H9 (cell line): Measurements from ENCODE around the gene SPATA6. TPM values are rescaled to one million over a fixed set of nuclear protein-coding genes. Genes with fewer than 3 reads are reported as not detected.

ENCODE experiments used
- DNase-seq: peaks from one replicate; pipeline ENCODE4 v3.0.0-alpha.2; 2017
- H2AFZ ChIP-seq: one replicate; pipeline ENCODE4 v1.6.1; 2013; ENCODE audit warnings: mild to moderate bottlenecking, low read length, control low read depth, moderate library complexity
- H2AK5ac ChIP-seq: 2 replicates; pipeline ENCODE4 v1.6.1; 2013; ENCODE audit warnings: low read length, control low read depth, mixed read lengths; ENCODE audit not compliant: insufficient read length
- H2BK120ac ChIP-seq: one replicate; pipeline ENCODE4 v1.6.1; 2013; ENCODE audit warnings: low read depth, mild to moderate bottlenecking, low read length, control low read depth, inconsistent platforms; ENCODE audit not compliant: poor library complexity, severe bottlenecking
- H2BK12ac ChIP-seq: 2 replicates; pipeline ENCODE4 v1.6.1; 2013; ENCODE audit warnings: low read length, control low read depth, mixed read lengths, low read depth; ENCODE audit not compliant: insufficient read length
- H2BK15ac ChIP-seq: 2 replicates; pipeline ENCODE4 v1.6.1; 2013; ENCODE audit warnings: low read depth, low read length, control low read depth
- H2BK20ac ChIP-seq: one replicate; pipeline ENCODE4 v1.6.1; 2013; ENCODE audit warnings: low read depth, mild to moderate bottlenecking, low read length, control low read depth, inconsistent platforms; ENCODE audit not compliant: poor library complexity, severe bottlenecking
- H2BK5ac ChIP-seq: 2 replicates; pipeline ENCODE4 v1.6.1; 2013; ENCODE audit warnings: low read length, control low read depth, mixed read lengths; ENCODE audit not compliant: insufficient read length
- H3K14ac ChIP-seq: 2 replicates; pipeline ENCODE4 v1.6.1; 2013; ENCODE audit warnings: low read length, control low read depth; ENCODE audit not compliant: insufficient read depth
- H3K18ac ChIP-seq: 2 replicates; pipeline ENCODE4 v1.6.1; 2013; ENCODE audit warnings: low read depth, mild to moderate bottlenecking, mixed read lengths, low read length, control low read depth; ENCODE audit not compliant: insufficient read length
- H3K23ac ChIP-seq: 2 replicates; pipeline ENCODE4 v1.6.1; 2013; ENCODE audit warnings: low read length, control low read depth, mixed read lengths, low read depth; ENCODE audit not compliant: insufficient read length
- H3K23me2 ChIP-seq: 2 replicates; pipeline ENCODE4 v1.6.1; 2013; ENCODE audit warnings: low read depth, mild to moderate bottlenecking, mixed read lengths, low read length, control low read depth; ENCODE audit not compliant: insufficient read length, poor library complexity, severe bottlenecking
- H3K27ac ChIP-seq: 2 replicates; pipeline ENCODE4 v1.5.1; 2013; ENCODE audit warnings: low read length, control low read depth, mixed read lengths, low read depth; ENCODE audit not compliant: insufficient read length
- H3K27me3 ChIP-seq: 2 replicates; pipeline ENCODE4 v1.6.1; 2013; ENCODE audit warnings: low read length, control low read depth, inconsistent platforms; ENCODE audit not compliant: insufficient read depth
- H3K4ac ChIP-seq: 2 replicates; pipeline ENCODE4 v1.6.1; 2013; ENCODE audit warnings: low read depth, mild to moderate bottlenecking, control low read depth, inconsistent platforms, low read length, moderate library complexity
- H3K4me1 ChIP-seq: 2 replicates; pipeline ENCODE4 v1.6.1; 2013; ENCODE audit warnings: low read length, control low read depth, inconsistent platforms; ENCODE audit not compliant: insufficient read depth
- H3K4me2 ChIP-seq: 2 replicates; pipeline ENCODE4 v1.6.1; 2013; ENCODE audit warnings: low read length, control low read depth, mixed read lengths; ENCODE audit not compliant: insufficient read length, insufficient read depth
- H3K56ac ChIP-seq: 2 replicates; pipeline ENCODE4 v1.6.1; 2013; ENCODE audit warnings: low read depth, mild to moderate bottlenecking, mixed read lengths, low read length, control low read depth; ENCODE audit not compliant: insufficient read length
- H3K79me1 ChIP-seq: 2 replicates; pipeline ENCODE4 v1.6.1; 2013; ENCODE audit warnings: low read depth, mild to moderate bottlenecking, moderate library complexity, low read length, control low read depth, inconsistent platforms; ENCODE audit not compliant: insufficient read depth, poor library complexity, severe bottlenecking
- H3K79me2 ChIP-seq: 2 replicates; pipeline ENCODE4 v1.6.1; 2013; ENCODE audit warnings: low read length, control low read depth, inconsistent platforms; ENCODE audit not compliant: insufficient read depth
- H3K9ac ChIP-seq: 2 replicates; pipeline ENCODE4 v1.6.1; 2013; ENCODE audit warnings: low read length, control low read depth, mixed read lengths; ENCODE audit not compliant: insufficient read length; ENCODE audit errors: extremely low read depth
- H3K9me3 ChIP-seq: one replicate; pipeline ENCODE4 v1.6.1; 2013; ENCODE audit warnings: low read depth, low read length, inconsistent platforms; ENCODE audit not compliant: control insufficient read depth
- H3T11ph ChIP-seq: one replicate; pipeline ENCODE4 v1.6.1; 2013; ENCODE audit warnings: mild to moderate bottlenecking, low read length, control low read depth, inconsistent platforms
- H4K20me1 ChIP-seq: one replicate; pipeline ENCODE4 v1.6.1; 2013; ENCODE audit not compliant: control insufficient read depth, insufficient read length, insufficient read depth
- H4K5ac ChIP-seq: 2 replicates; pipeline ENCODE4 v1.6.1; 2013; ENCODE audit warnings: low read depth, mild to moderate bottlenecking, mixed read lengths, low read length, control low read depth; ENCODE audit not compliant: insufficient read length
- H4K8ac ChIP-seq: replicated peaks from 2 replicates; pipeline ENCODE4 v1.6.1; 2013; ENCODE audit warnings: low read length, control low read depth, mixed read lengths, low read depth; ENCODE audit not compliant: insufficient read length
- H4K91ac ChIP-seq: 2 replicates; pipeline ENCODE4 v1.6.1; 2013; ENCODE audit warnings: low read depth, mild to moderate bottlenecking, moderate library complexity, mixed read lengths, low read length, control low read depth; ENCODE audit not compliant: insufficient read length
- H3K27ac Mint-ChIP-seq, 3 experiments: 2 replicates in 2 of 3; 3 replicates in 1 of 3; pipeline ENCODE4 v1.8.0; 2020 to 2021; ENCODE audit warnings: mixed read lengths in 3 of 3, mild to moderate bottlenecking in 1 of 3, moderate library complexity in 1 of 3
- H3K27me3 Mint-ChIP-seq: 2 replicates; pipeline ENCODE4 v1.8.0; 2021; ENCODE audit warnings: low read depth, mild to moderate bottlenecking, moderate library complexity, mixed read lengths
- H3K36me3 Mint-ChIP-seq, 3 experiments: 2 replicates in 2 of 3; 3 replicates in 1 of 3; pipeline ENCODE4 v1.8.0; 2020 to 2021; ENCODE audit warnings: low read depth in 3 of 3, mixed read lengths in 3 of 3; ENCODE audit not compliant: insufficient read depth in 1 of 3
- H3K4me1 Mint-ChIP-seq, 2 experiments: 2 replicates each; pipeline ENCODE4 v1.8.0; 2020; ENCODE audit warnings: mixed read lengths in 2 of 2
- H3K4me3 Mint-ChIP-seq, 2 experiments: 2 replicates in 1 of 2; 3 replicates in 1 of 2; pipeline ENCODE4 v1.8.0; 2020 to 2021; ENCODE audit warnings: mild to moderate bottlenecking in 2 of 2, mixed read lengths in 2 of 2, moderate library complexity in 1 of 2
- H3K9me3 Mint-ChIP-seq, 2 experiments: 2 replicates in 1 of 2; 3 replicates in 1 of 2; pipeline ENCODE4 v1.8.0; 2020; ENCODE audit warnings: mild to moderate bottlenecking in 2 of 2, mixed read lengths in 2 of 2, moderate library complexity in 1 of 2
- CTCF ChIP-seq: fragments of 200-600 bp; sonication (generic); conservative IDR thresholded peaks from 3 replicates; pipeline ENCODE4 v1.8.0; 2021; ENCODE audit warnings: antibody characterized with exemption, mild to moderate bottlenecking
- total RNA-seq: library from RNA; stranded (reverse); gene quantifications from 2 replicates; pipeline ENCODE4 v1.2.1, GENCODE V29; 2021

The SPATA6 gene
- total RNA-seq, 1 experiment from 2014 or later, result 8.0 TPM

GRCh38 chr1:48374785-48375184 is 97.2 kb downstream of the SPATA6 start:
- no peak overlapping the region for H2BK20ac ChIP-seq
- H2BK5ac ChIP-seq, result no peak overlapping the region
- H3K9ac ChIP-seq, result no peak overlapping the region
- H3K23ac ChIP-seq, result no peak overlapping the region
- no peaks in the 10 kb centered on the region for H3K27me3 ChIP-seq
- H3K23me2 ChIP-seq, result no peaks in the 10 kb centered on the region
- Mint-ChIP-seq H3K9me3 (peaks cover 40 to 42% of the 10 kb centered on the region in 2 experiments), H3K36me3 (peaks cover 33 to 58% (median 36%) of the 10 kb centered on the region in 3 experiments), H3K4me3 (no peak overlapping the region), H3K4me1 (no peaks in the 10 kb centered on the region), H3K27me3 (no peaks in the 10 kb centered on the region), H3K27ac (no peak overlapping the region)
- no peak overlapping the region for H3K14ac ChIP-seq
- no peaks in the 10 kb centered on the region for H4K20me1 ChIP-seq
- no peak overlapping the region for H2BK15ac ChIP-seq
- no peak for DNase-seq
- H3K4me2 ChIP-seq, result no peak overlapping the region
- no peaks in the 10 kb centered on the region for H3K79me1 ChIP-seq
- H3K56ac ChIP-seq, result no peak overlapping the region
- H2AFZ ChIP-seq, result no peak overlapping the region
- no peak overlapping the region for H4K91ac ChIP-seq
- H3K18ac ChIP-seq, result no peak overlapping the region
- no peaks in the 10 kb centered on the region for H3K4me1 ChIP-seq
- H3T11ph ChIP-seq, result no peak overlapping the region
- H2BK120ac ChIP-seq, result no peak overlapping the region
- peaks cover 15% of the 10 kb centered on the region for H3K9me3 ChIP-seq
- H4K8ac ChIP-seq, result no peak overlapping the region
- no peak overlapping the region for H4K5ac ChIP-seq
- H2AK5ac ChIP-seq, result no peak overlapping the region
- no peak for TF ChIP-seq CTCF
- H2BK12ac ChIP-seq, result no peak overlapping the region
- no peaks in the 10 kb centered on the region for H3K79me2 ChIP-seq
- H3K4ac ChIP-seq, result no peak overlapping the region
- no peak overlapping the region for H3K27ac ChIP-seq
